Liver (tissue), 9 donors: ENCODE data around the gene PLVAP. TPM values are rescaled to one million over a fixed set of nuclear protein-coding genes. Genes with fewer than 3 reads are reported as not detected.

Experiments used
- DNase-seq: peaks from one replicate; pipeline ENCODE4 v3.0.0-alpha.2; 2017; ENCODE audit warnings: low spot score
- H3K27ac ChIP-seq, 2 donors: one replicate each; pipeline ENCODE4 v1.7.0; 2013; ENCODE audit warnings: inconsistent platforms in 2 of 2, low read length in 2 of 2, control low read depth in 1 of 2, low read depth in 1 of 2, mild to moderate bottlenecking in 1 of 2
- H3K27me3 ChIP-seq, 4 donors: one replicate each; pipeline versions ENCODE4 v1.6.1 to v1.7.0; 2013; ENCODE audit warnings: low read length in 3 of 4, inconsistent platforms in 1 of 4, mild to moderate bottlenecking in 1 of 4, moderate library complexity in 1 of 4; ENCODE audit not compliant: control insufficient read depth in 4 of 4, insufficient read depth in 4 of 4
- H3K36me3 ChIP-seq, 4 donors: one replicate each; pipeline versions ENCODE4 v1.6.1 to v1.7.0; 2013; ENCODE audit warnings: low read length in 3 of 4, mild to moderate bottlenecking in 3 of 4, low read depth in 1 of 4, moderate library complexity in 1 of 4; ENCODE audit not compliant: control insufficient read depth in 4 of 4, insufficient read depth in 3 of 4
- H3K4me1 ChIP-seq, 4 donors: one replicate each; pipeline versions ENCODE4 v1.6.1 to v1.7.0; 2013; ENCODE audit warnings: low read length in 3 of 4, mild to moderate bottlenecking in 3 of 4, moderate library complexity in 1 of 4; ENCODE audit not compliant: control insufficient read depth in 4 of 4, insufficient read depth in 4 of 4
- H3K4me3 ChIP-seq, 3 donors: one replicate each; pipeline versions ENCODE4 v1.6.1 to v1.7.0; 2013; ENCODE audit warnings: low read length in 3 of 3, control low read depth in 1 of 3, low read depth in 1 of 3, mild to moderate bottlenecking in 1 of 3
- H3K9ac ChIP-seq, 2 donors: one replicate each; pipeline ENCODE4 v1.7.0; 2013; ENCODE audit warnings: low read length in 2 of 2, mild to moderate bottlenecking in 2 of 2, moderate library complexity in 2 of 2, control low read depth in 1 of 2, low read depth in 1 of 2
- H3K9me3 ChIP-seq, 4 donors: one replicate each; pipeline versions ENCODE4 v1.6.1 to v1.7.0; 2013; ENCODE audit warnings: low read length in 3 of 4; ENCODE audit not compliant: control insufficient read depth in 4 of 4
- ATF3 ChIP-seq: IDR thresholded peaks from 2 replicates; pipeline ENCODE4 v1.6.1; 2016; ENCODE audit warnings: antibody characterized with exemption
- CTCF ChIP-seq: fragments of 150-350 bp; IDR thresholded peaks from 2 replicates; pipeline ENCODE4 v1.5.1; 2017; ENCODE audit warnings: improper control_type of control experiment, low read depth, low read length; ENCODE audit not compliant: missing input control
- EGR1 ChIP-seq, 2 donors: IDR thresholded peaks; 2 replicates each; pipeline ENCODE4 v1.6.1; 2016 to 2018; ENCODE audit warnings: antibody characterized with exemption in 2 of 2, low read depth in 2 of 2
- FOXA1 ChIP-seq: IDR thresholded peaks from 2 replicates; pipeline ENCODE4 v1.6.1; 2016; ENCODE audit warnings: antibody characterized with exemption
- FOXA2 ChIP-seq: IDR thresholded peaks from 2 replicates; pipeline ENCODE4 v1.6.1; 2016; ENCODE audit warnings: antibody characterized with exemption
- GABPA ChIP-seq, 2 donors: IDR thresholded peaks in 1 of 2; conservative IDR thresholded peaks in 1 of 2; 2 replicates each; pipeline ENCODE4 v1.6.1; 2016; ENCODE audit warnings: antibody characterized with exemption in 2 of 2, mild to moderate bottlenecking in 1 of 2, moderate library complexity in 1 of 2
- HNF4A ChIP-seq, 2 donors: conservative IDR thresholded peaks; 2 replicates each; pipeline ENCODE4 v1.6.1; 2016; ENCODE audit warnings: antibody characterized with exemption in 2 of 2, mild to moderate bottlenecking in 2 of 2
- HNF4G ChIP-seq: IDR thresholded peaks from 2 replicates; pipeline ENCODE4 v1.6.1; 2016; ENCODE audit warnings: antibody characterized with exemption
- JUND ChIP-seq, 2 donors: IDR thresholded peaks; 2 replicates each; pipeline ENCODE4 v1.6.1; 2016; ENCODE audit warnings: antibody characterized with exemption in 2 of 2
- NR2F2 ChIP-seq: IDR thresholded peaks from 2 replicates; pipeline ENCODE4 v1.6.1; 2016; ENCODE audit warnings: antibody characterized with exemption
- RAD21 ChIP-seq, 2 donors: IDR thresholded peaks; 2 replicates each; pipeline ENCODE4 v1.6.1; 2016; ENCODE audit warnings: antibody characterized with exemption in 2 of 2, mild to moderate bottlenecking in 2 of 2
- REST ChIP-seq: IDR thresholded peaks from 2 replicates; pipeline ENCODE4 v1.6.1; 2016; ENCODE audit warnings: antibody characterized with exemption, mild to moderate bottlenecking
- RXRA ChIP-seq, 2 donors: IDR thresholded peaks; 2 replicates each; pipeline ENCODE4 v1.6.1; 2017 to 2018; ENCODE audit warnings: antibody characterized with exemption in 2 of 2, mild to moderate bottlenecking in 1 of 2
- SP1 ChIP-seq: IDR thresholded peaks from 2 replicates; pipeline ENCODE4 v1.6.1; 2018; ENCODE audit warnings: antibody characterized with exemption, mild to moderate bottlenecking
- TAF1 ChIP-seq: conservative IDR thresholded peaks from 2 replicates; pipeline ENCODE4 v1.6.1; 2016; ENCODE audit warnings: antibody characterized with exemption, mild to moderate bottlenecking
- YY1 ChIP-seq: IDR thresholded peaks from 2 replicates; pipeline ENCODE4 v1.6.1; 2016; ENCODE audit warnings: antibody characterized with exemption, mild to moderate bottlenecking
- WGBS: extraction: QIAGEN DNeasy Blood & Tissue Kit; methylation state at CpG from one replicate; pipeline ENCODE4 v1.1.7; 2013; 5-methylcytosine and 5-hydroxymethylcytosine counted together
- polyA plus RNA-seq, 2 donors: library from polyadenylated mRNA; stranded (reverse) in 1 of 2; unstranded in 1 of 2; fragments of 200-250 nt in 1 of 2; fragments of >200 nt in 1 of 2; fragmentation: Nextera tagmentation in 1 of 2; extraction: Ambion mirVana in 1 of 2; gene quantifications; one replicate each; pipeline versions ENCODE4 v1.2.1 to v1.2.3, GENCODE V29; 2013 to 2015
- total RNA-seq, 2 donors: library from RNA; depleted of rRNA; stranded (reverse); fragments of >200 nt; gene quantifications; one replicate each; pipeline ENCODE4 v1.2.3, GENCODE V29; 2014
- TF ChIP-seq, protein P1 (sequence below): IDR thresholded peaks from 2 replicates; pipeline ENCODE4 v1.6.1; 2016; ENCODE audit warnings: antibody characterized with exemption
- TF ChIP-seq, protein P2 (sequence below): IDR thresholded peaks from 2 replicates; pipeline ENCODE4 v1.6.1; 2016; ENCODE audit warnings: antibody characterized with exemption
- donor health status: healthy.
- donor health status: healthy.
- donor health status: healthy.
- donor health status: healthy.
- donor health status: healthy.

Gene PLVAP
- total and polyA plus RNA-seq, 4 donors: 4.2 to 11.8 (median 8.6) TPM

DNA sequence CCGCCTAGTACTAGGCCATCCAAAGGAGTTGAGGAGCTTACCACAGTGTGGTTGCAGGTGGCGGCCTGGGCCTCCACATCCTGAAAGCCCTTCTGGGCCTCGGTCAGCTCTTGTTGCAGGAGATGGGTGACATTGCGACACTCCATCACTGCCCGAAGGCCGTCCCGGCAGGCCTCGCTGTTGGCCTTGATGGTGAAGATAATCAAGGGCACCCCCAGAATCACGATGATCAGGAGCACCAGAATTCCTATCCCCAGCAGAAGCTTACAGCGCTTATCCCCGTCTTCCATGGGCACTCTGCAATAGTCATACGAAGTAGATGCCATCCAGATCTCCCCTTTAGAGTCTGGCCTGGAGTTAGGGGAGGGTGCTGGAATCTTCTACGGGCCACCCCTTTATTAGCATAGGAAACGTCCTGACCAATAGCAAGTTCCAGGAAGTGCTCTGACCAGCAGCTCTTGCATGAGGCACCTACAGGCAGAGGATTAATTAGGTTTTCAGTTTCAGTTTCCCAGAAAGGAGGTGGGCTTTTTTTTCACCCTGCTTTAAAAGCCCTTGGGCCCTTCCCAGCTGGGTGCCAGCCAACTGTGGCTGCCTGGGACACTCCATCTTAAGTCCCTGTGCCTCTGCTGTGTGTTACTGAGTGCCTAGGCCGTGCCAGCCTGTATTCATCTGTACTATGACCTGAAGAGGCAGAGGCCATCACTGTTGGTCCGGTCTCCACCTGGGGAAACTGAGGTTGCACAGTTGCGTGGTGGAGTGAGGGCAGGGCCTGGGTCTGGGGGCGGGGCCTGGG is 28.3 kb upstream of the PLVAP start, which contains the start of gene BST2:
BST2 (minus strand) TSS at position 381 of the 796 bp plus-strand sequence; CDS start at position 326, 55 bp downstream.
- Histone ChIP-seq H3K27me3 (no peaks in the 10 kb centered on the region), H3K36me3 (peaks cover 0 to 10% (median under 1%) of the 10 kb centered on the region in 4 donors), H3K4me3 (peak within 1 kb of the TSS; percentile 69 to 75 (median 74)), H3K9me3 (no peaks in the 10 kb centered on the region), H3K27ac (peak within 1 kb of the TSS; percentile 95 to 96), H3K4me1 (peaks cover 0 to 30% (median 21%) of the 10 kb centered on the region in 4 donors), H3K9ac (peak within 1 kb of the TSS; percentile 66 to 88)
- DNase-seq: peak; percentile 46
- 38% methylated on average over 18 of the region's 18 CpGs for WGBS
- TF ChIP-seq JUND (IDR thresholded peaks at IDR 0.05): peak in 1 of 2 donors; percentile 48
- TF ChIP-seq NR2F2: peak; percentile 68
- TF ChIP-seq EGR1 (IDR thresholded peaks at IDR 0.05; ENCODE audit: low read depth in 2 of 2): no peak
- peak; percentile 62 for TF ChIP-seq REST
- TF ChIP-seq, protein P1, sequence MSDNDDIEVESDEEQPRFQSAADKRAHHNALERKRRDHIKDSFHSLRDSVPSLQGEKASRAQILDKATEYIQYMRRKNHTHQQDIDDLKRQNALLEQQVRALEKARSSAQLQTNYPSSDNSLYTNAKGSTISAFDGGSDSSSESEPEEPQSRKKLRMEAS: peak; percentile 49
- TF ChIP-seq, protein P2, sequence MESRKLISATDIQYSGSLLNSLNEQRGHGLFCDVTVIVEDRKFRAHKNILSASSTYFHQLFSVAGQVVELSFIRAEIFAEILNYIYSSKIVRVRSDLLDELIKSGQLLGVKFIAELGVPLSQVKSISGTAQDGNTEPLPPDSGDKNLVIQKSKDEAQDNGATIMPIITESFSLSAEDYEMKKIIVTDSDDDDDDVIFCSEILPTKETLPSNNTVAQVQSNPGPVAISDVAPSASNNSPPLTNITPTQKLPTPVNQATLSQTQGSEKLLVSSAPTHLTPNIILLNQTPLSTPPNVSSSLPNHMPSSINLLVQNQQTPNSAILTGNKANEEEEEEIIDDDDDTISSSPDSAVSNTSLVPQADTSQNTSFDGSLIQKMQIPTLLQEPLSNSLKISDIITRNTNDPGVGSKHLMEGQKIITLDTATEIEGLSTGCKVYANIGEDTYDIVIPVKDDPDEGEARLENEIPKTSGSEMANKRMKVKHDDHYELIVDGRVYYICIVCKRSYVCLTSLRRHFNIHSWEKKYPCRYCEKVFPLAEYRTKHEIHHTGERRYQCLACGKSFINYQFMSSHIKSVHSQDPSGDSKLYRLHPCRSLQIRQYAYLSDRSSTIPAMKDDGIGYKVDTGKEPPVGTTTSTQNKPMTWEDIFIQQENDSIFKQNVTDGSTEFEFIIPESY: no peak
- no peak for TF ChIP-seq ATF3
- TF ChIP-seq RXRA (IDR thresholded peaks at IDR 0.05): peak; percentile 18 to 30
- peak; percentile 73 for TF ChIP-seq YY1
- TF ChIP-seq RAD21 (IDR thresholded peaks at IDR 0.05): no peak
- no peak for TF ChIP-seq FOXA2
- TF ChIP-seq HNF4G: no peak
- TF ChIP-seq HNF4A (conservative IDR thresholded peaks at IDR 0.05): peak in 1 of 2 donors; percentile 32
- TF ChIP-seq SP1: peak; percentile 79
- TF ChIP-seq GABPA (IDR thresholded peaks at IDR 0.05 in 1 of 2, conservative IDR thresholded peaks at IDR 0.05 in 1 of 2): peak; percentile 23 to 73
- no peak for TF ChIP-seq FOXA1
- TF ChIP-seq TAF1: peak; percentile 38
- no peak for TF ChIP-seq CTCF
